Cortex of kidney (tissue), 1 donor: Measurements from ENCODE around the gene CLRN3.

Experiments
- DNase-seq: peaks from one replicate; lab custom pipeline; 2025; lab: John Stamatoyannopoulos, UW

Gene CLRN3

GRCh38 chr10:127899766-127900387 is 7.1 kb upstream of the CLRN3 start:
- no peak for DNase-seq

GRCh38 chr10:127897177-127897576 is 4.4 kb upstream of the CLRN3 start:
- DNase-seq: no peak

- DNase-seq: no peak
These were observed 3.8 kb upstream of the CLRN3 start for GRCh38 chr10:127896590-127896989.

- DNase-seq: no peak
These were observed 1.4 kb upstream of the CLRN3 start for GRCh38 chr10:127894146-127894545.

GRCh38 chr10:127890832-127891334 is 1.9 kb downstream of the CLRN3 start:
- DNase-seq: no peak

- no peak for DNase-seq
These were observed 2.5 kb downstream of the CLRN3 start for GRCh38 chr10:127890216-127890615.

- no peak for DNase-seq
These were observed 3.0 kb downstream of the CLRN3 start for GRCh38 chr10:127889605-127890195.

GRCh38 chr10:127888521-127889312 is 4.0 kb downstream of the CLRN3 start:
- DNase-seq: no peak

- no peak for DNase-seq
These were observed 5.0 kb downstream of the CLRN3 start for GRCh38 chr10:127887541-127888415.

- no peak for DNase-seq
These were observed 6.2 kb downstream of the CLRN3 start for GRCh38 chr10:127886371-127887051.

GRCh38 chr10:127884501-127884900 is 8.2 kb downstream of the CLRN3 start:
- DNase-seq: no peak

- DNase-seq: no peak
These were observed 9.2 kb downstream of the CLRN3 start for GRCh38 chr10:127883516-127883915.

GRCh38 chr10:127882801-127883459 is 9.8 kb downstream of the CLRN3 start:
- DNase-seq: no peak

GRCh38 chr10:127882391-127882790 is 10.3 kb downstream of the CLRN3 start:
- no peak for DNase-seq

GRCh38 chr10:127881262-127881661 is 11.5 kb downstream of the CLRN3 start:
- no peak for DNase-seq

GRCh38 chr10:127880557-127880956 is 12.2 kb downstream of the CLRN3 start:
- no peak for DNase-seq

- DNase-seq: no peak
These were observed 14.2 kb downstream of the CLRN3 start for GRCh38 chr10:127878475-127879055.

- DNase-seq: no peak
These were observed 15.0 kb downstream of the CLRN3 start for GRCh38 chr10:127877699-127878098.

GRCh38 chr10:127877116-127877515 is 15.6 kb downstream of the CLRN3 start:
- no peak for DNase-seq

- DNase-seq: no peak
These were observed 16.8 kb downstream of the CLRN3 start for GRCh38 chr10:127875916-127876315.

GRCh38 chr10:127875449-127875765 is 17.3 kb downstream of the CLRN3 start:
- no peak for DNase-seq
